ENCODE results near the gene CMTM1. TPM values are rescaled to one million over a fixed set of nuclear protein-coding genes. Genes with fewer than 3 reads are reported as not detected.

The CMTM1 gene
- total and polyA plus RNA-seq, 2 experiments from 2014 or later = 1.4 to 1.9 TPM

- TF ChIP-seq CTCF (conservative IDR thresholded peaks at IDR 0.05; ENCODE audit: low read depth in 2 of 2) (no peak), ETS1 (IDR thresholded peaks at IDR 0.05) (no peak)
These were observed 44.1 kb upstream of the CMTM1 start (continued) for GRCh38 chr16:66521951-66522771.

- Histone ChIP-seq H3K79me2 (replicated peaks; ENCODE audit: insufficient read depth) (no peaks in the 10 kb centered on the region), H3K27me3 (ENCODE audit: insufficient read depth) (no peaks in the 10 kb centered on the region), H3K4me2 (no peak overlapping the region), H3K4me3 (no peak overlapping the region), H3F3A (replicated peaks; ENCODE audit: low read depth) (no peaks in the 10 kb centered on the region), H3K27ac (ENCODE audit: low read depth) (no peak overlapping the region), H4K20me1 (replicated peaks; ENCODE audit: insufficient read depth) (no peaks in the 10 kb centered on the region; the same call in 1 of the 2 replicates), H2AFZ (no peak overlapping the region), H3K9me2 (ENCODE audit: insufficient read depth) (no peaks in the 10 kb centered on the region), H3K4me1 (ENCODE audit: insufficient read depth) (no peaks in the 10 kb centered on the region), H3K36me3 (ENCODE audit: insufficient read depth) (no peaks in the 10 kb centered on the region)
- Mint-ChIP-seq H3K27me3 (ENCODE audit: insufficient read depth, low read depth, poor library complexity) (peaks cover 4% of the 10 kb centered on the region), H3K27ac (no peak overlapping the region), H3K4me3 (no peak overlapping the region), H3K9me3 (no peaks in the 10 kb centered on the region), H3K4me1 (no peaks in the 10 kb centered on the region), H3K36me3 (ENCODE audit: low read depth) (peaks cover 2% of the 10 kb centered on the region; the same call in 1 of the 3 replicates)
- DNase-seq (ENCODE audit: low spot score) (no peak), ATAC-seq (no peak)
- no peak for TF ChIP-seq ZNF114 (CRISPR knock-in tag; IDR thresholded peaks at IDR 0.05)
- no peak for TF ChIP-seq ZNF462 (CRISPR knock-in tag; IDR thresholded peaks at IDR 0.05)
- no peak for TF ChIP-seq EZH2phosphoT487 (IDR thresholded peaks at IDR 0.05; ENCODE audit: unreplicated experiment)
- TF ChIP-seq NANOG (IDR thresholded peaks at IDR 0.05; ENCODE audit: borderline replicate concordance) = no peak
- TF ChIP-seq EZH2 (IDR thresholded peaks at IDR 0.05; ENCODE audit: low read depth, unreplicated experiment) = no peak
- TF ChIP-seq CTCF (conservative IDR thresholded peaks at IDR 0.05; ENCODE audit: low read depth in 2 of 2) = no peak
- no peak for TF ChIP-seq ZNF331 (CRISPR knock-in tag; IDR thresholded peaks at IDR 0.05; ENCODE audit: low read depth)
These were observed 43.2 kb upstream of the CMTM1 start for GRCh38 chr16:66522816-66523590.
